Stimulated activated CD4-positive, alpha-beta T cell treated with anti-CD3 and anti-CD28 coated beads, Interleukin-15, amount 100 ng/mL, for 24 hours (primary cell): ENCODE results near the gene FCMR.
A peak's percentile ranks its signal among the peaks of the same experiment; 100 is the strongest.

Experiments used
- DNase-seq: peaks from one replicate; pipeline ENCODE4 v3.0.0-alpha.2; 2020

The FCMR gene

GRCh38 chr1:206922524-206922923 is 783 bp upstream of the FCMR start:
- no peak for DNase-seq

GRCh38 chr1:206918076-206918475 is 3.7 kb downstream of the FCMR start:
- no peak for DNase-seq

GRCh38 chr1:206916000-206916709 is 5.6 kb downstream of the FCMR start:
- DNase-seq, result peak; percentile 22

GRCh38 chr1:206915030-206915735 is 6.6 kb downstream of the FCMR start:
- no peak for DNase-seq

GRCh38 chr1:206913766-206914537 is 7.8 kb downstream of the FCMR start:
- no peak for DNase-seq

- DNase-seq, result peak; percentile 73
Measured at GRCh38 chr1:206912445-206913095, 9.2 kb downstream of the FCMR start.

- DNase-seq, result peak; percentile 32
Measured at GRCh38 chr1:206911064-206911663, 10.6 kb downstream of the FCMR start.

GRCh38 chr1:206909883-206910318 is 11.8 kb downstream of the FCMR start:
- DNase-seq, result no peak

GRCh38 chr1:206909161-206909882 is 12.4 kb downstream of the FCMR start:
- DNase-seq, result peak; percentile 65

GRCh38 chr1:206908038-206908437 is 13.7 kb downstream of the FCMR start:
- no peak for DNase-seq

- no peak for DNase-seq
Measured at GRCh38 chr1:206907304-206907991, 14.3 kb downstream of the FCMR start.

GRCh38 chr1:206905295-206906164 is 16.2 kb downstream of the FCMR start:
- peak; percentile 68 for DNase-seq

- DNase-seq, result no peak
Measured at GRCh38 chr1:206904423-206905142, 17.2 kb downstream of the FCMR start.

- DNase-seq, result no peak
Measured at GRCh38 chr1:206903687-206904086, 18.1 kb downstream of the FCMR start.

GRCh38 chr1:206902702-206903101 is 19.0 kb downstream of the FCMR start:
- no peak for DNase-seq

- DNase-seq, result no peak
Measured at GRCh38 chr1:206901944-206902343, 19.8 kb downstream of the FCMR start.

- DNase-seq, result no peak
Measured at GRCh38 chr1:206900149-206900548, 21.6 kb downstream of the FCMR start.

GRCh38 chr1:206899717-206900116 is 22.0 kb downstream of the FCMR start:
- no peak for DNase-seq

GRCh38 chr1:206898915-206899431 is 22.8 kb downstream of the FCMR start:
- DNase-seq, result no peak
